ENCODE data around the gene ZRANB1. TPM values are rescaled to one million over a fixed set of nuclear protein-coding genes. Genes with fewer than 3 reads are reported as not detected.

The ZRANB1 gene
- total RNA-seq, 2 experiments from 2014 or later = 14.5 to 17.0 TPM

GRCh38 chr10:124955243-124955642 lies 13.3 kb downstream of the ZRANB1 start:
- H3K4me2 ChIP-seq (ENCODE audit: low read length) = no peak overlapping the region
- ChIA-PET CTCF (ENCODE audit: unreplicated experiment) (no interaction called here), POLR2A (no interaction called here)
- no peak overlapping the region for H3K27ac ChIP-seq (ENCODE audit: low read depth, low read length, poor library complexity, severe bottlenecking)
- no peaks in the 10 kb centered on the region for H3K36me3 ChIP-seq (ENCODE audit: insufficient read depth, low read length)
- TF ChIP-seq CTCF (conservative IDR thresholded peaks at IDR 0.05; ENCODE audit: low read length) = no peak
- no peak for TF ChIP-seq EZH2phosphoT487 (IDR thresholded peaks at IDR 0.05; ENCODE audit: borderline replicate concordance, low read depth, low read length)
- no peaks in the 10 kb centered on the region for H3K9me3 ChIP-seq (ENCODE audit: low read length)
- no TSS peak for BruUV-seq (replicated peaks)
- no peak overlapping the region for H2AFZ ChIP-seq (ENCODE audit: low read length)
- H3K9me2 ChIP-seq (ENCODE audit: insufficient read depth, low read length) = no peaks in the 10 kb centered on the region
- H4K20me1 ChIP-seq (ENCODE audit: insufficient read depth, low read length) = peaks cover 26% of the 10 kb centered on the region
- intact Hi-C loops (cut with micrococcal nuclease; ENCODE audit: unreplicated experiment) = no loop called here
- DNase-seq (ENCODE audit: low spot score) = no peak
- H3K4me1 ChIP-seq (ENCODE audit: insufficient read depth, low read length, poor library complexity, severe bottlenecking) = peaks cover 13% of the 10 kb centered on the region
- peaks cover 67% of the 10 kb centered on the region for H3K79me2 ChIP-seq (ENCODE audit: insufficient read depth, low read depth, low read length)
- H3K4me3 ChIP-seq (ENCODE audit: low read depth, low read length, poor library complexity, severe bottlenecking) = no peak overlapping the region

- peaks cover 26% of the 10 kb centered on the region for H4K20me1 ChIP-seq (ENCODE audit: insufficient read depth, low read length)
- POLR2A ChIA-PET = no interaction called here
- H3K4me2 ChIP-seq (ENCODE audit: low read length) = no peak overlapping the region
- H3K4me1 ChIP-seq (ENCODE audit: insufficient read depth, low read length, poor library complexity, severe bottlenecking) = peaks cover 13% of the 10 kb centered on the region
- no peaks in the 10 kb centered on the region for H3K9me2 ChIP-seq (ENCODE audit: insufficient read depth, low read length)
- intact Hi-C loops (cut with micrococcal nuclease; ENCODE audit: unreplicated experiment) = no loop called here
- no peaks in the 10 kb centered on the region for H3K36me3 ChIP-seq (ENCODE audit: insufficient read depth, low read length)
- H3K9me3 ChIP-seq (ENCODE audit: low read length) = no peaks in the 10 kb centered on the region
- DNase-seq (ENCODE audit: low spot score) = no peak
- H3K4me3 ChIP-seq (ENCODE audit: low read depth, low read length, poor library complexity, severe bottlenecking) = no peak overlapping the region
- CTCF ChIA-PET (ENCODE audit: unreplicated experiment) = no interaction called here
- no peak overlapping the region for H2AFZ ChIP-seq (ENCODE audit: low read length)
- peaks cover 61% of the 10 kb centered on the region for H3K79me2 ChIP-seq (ENCODE audit: insufficient read depth, low read depth, low read length)
- TF ChIP-seq CTCF (conservative IDR thresholded peaks at IDR 0.05; ENCODE audit: low read length) (no peak), EZH2phosphoT487 (IDR thresholded peaks at IDR 0.05; ENCODE audit: borderline replicate concordance, low read depth, low read length) (no peak)
- H3K27ac ChIP-seq (ENCODE audit: low read depth, low read length, poor library complexity, severe bottlenecking) = no peak overlapping the region
- no TSS peak for BruUV-seq (replicated peaks)
Observed at GRCh38 chr10:124955868-124956267, 13.9 kb downstream of the ZRANB1 start.

- intact Hi-C loops (cut with micrococcal nuclease; ENCODE audit: unreplicated experiment) = no loop called here
- no TSS peak for BruUV-seq (replicated peaks)
- ChIA-PET POLR2A (interaction anchor here (0.6 to 1.5 kb wide), 2 partner anchors 9 to 13 kb away, joined by 3 to 5 read pairs; no protein-coding TSS in a partner anchor), CTCF (ENCODE audit: unreplicated experiment) (no interaction called here)
- no peaks in the 10 kb centered on the region for H3K9me3 ChIP-seq (ENCODE audit: low read length)
- no peak overlapping the region for H3K4me3 ChIP-seq (ENCODE audit: low read depth, low read length, poor library complexity, severe bottlenecking)
- peaks cover 60% of the 10 kb centered on the region for H3K79me2 ChIP-seq (ENCODE audit: insufficient read depth, low read depth, low read length)
- no peak for DNase-seq (ENCODE audit: low spot score)
- H3K27ac ChIP-seq (ENCODE audit: low read depth, low read length, poor library complexity, severe bottlenecking) = no peak overlapping the region
- no peak overlapping the region for H2AFZ ChIP-seq (ENCODE audit: low read length)
- H3K4me1 ChIP-seq (ENCODE audit: insufficient read depth, low read length, poor library complexity, severe bottlenecking) = peaks cover 13% of the 10 kb centered on the region
- no peak overlapping the region for H3K4me2 ChIP-seq (ENCODE audit: low read length)
- no peak for TF ChIP-seq EZH2phosphoT487 (IDR thresholded peaks at IDR 0.05; ENCODE audit: borderline replicate concordance, low read depth, low read length)
- no peak for TF ChIP-seq CTCF (conservative IDR thresholded peaks at IDR 0.05; ENCODE audit: low read length)
- peaks cover 26% of the 10 kb centered on the region for H4K20me1 ChIP-seq (ENCODE audit: insufficient read depth, low read length)
- no peaks in the 10 kb centered on the region for H3K36me3 ChIP-seq (ENCODE audit: insufficient read depth, low read length)
- H3K9me2 ChIP-seq (ENCODE audit: insufficient read depth, low read length) = no peaks in the 10 kb centered on the region
Observed at GRCh38 chr10:124956764-124957163, 14.8 kb downstream of the ZRANB1 start.

All from OCI-LY7 (cell line).